ENCODE results near the gene PITPNM2.

The PITPNM2 gene

GRCh38 chr12:123145211-123145610, 5.7 kb downstream of the PITPNM2 start:
- no peak for DNase-seq (ENCODE audit: low read depth in 2 of 3, low spot score in 2 of 3)

DNA sequence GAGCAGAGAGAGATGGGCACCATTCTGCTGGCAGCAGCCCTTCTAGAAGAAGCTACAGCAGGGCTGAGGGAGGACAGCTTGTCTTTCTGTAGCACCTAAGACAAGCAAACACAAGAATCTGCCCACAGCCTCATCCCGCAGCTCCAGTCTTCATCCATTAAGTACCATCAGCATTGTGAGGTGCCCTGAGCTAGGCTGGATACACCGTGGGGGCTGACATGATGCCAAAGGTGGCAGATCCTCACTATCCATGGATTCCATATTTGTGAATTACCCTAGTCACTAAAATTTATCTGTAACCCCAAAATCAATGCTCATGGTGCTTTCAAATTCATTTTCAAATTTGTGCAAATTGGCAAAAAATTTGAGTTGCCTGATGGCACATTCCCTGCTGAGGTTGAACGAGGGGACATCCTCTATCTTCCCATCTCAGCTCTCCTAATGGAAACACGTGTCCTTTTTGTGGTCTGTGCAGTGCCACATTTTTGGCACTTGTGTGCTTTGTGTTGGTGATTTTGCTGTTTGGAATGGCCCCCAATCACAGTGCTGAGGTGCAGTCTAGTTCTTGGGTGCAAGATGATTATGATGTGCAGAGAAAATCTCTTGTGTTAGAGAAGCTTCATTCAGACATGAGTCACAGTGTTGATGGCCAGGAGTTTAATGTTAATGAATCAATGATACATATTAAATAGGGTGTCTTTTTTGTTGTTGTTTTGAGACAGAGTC, 7.0 kb downstream of the PITPNM2 start:
- DNase-seq (ENCODE audit: low read depth in 2 of 3, low spot score in 2 of 3): no peak

- DNase-seq (ENCODE audit: low read depth in 2 of 3, low spot score in 2 of 3): no peak
Observed at GRCh38 chr12:123142921-123143735, 7.8 kb downstream of the PITPNM2 start.

DNA sequence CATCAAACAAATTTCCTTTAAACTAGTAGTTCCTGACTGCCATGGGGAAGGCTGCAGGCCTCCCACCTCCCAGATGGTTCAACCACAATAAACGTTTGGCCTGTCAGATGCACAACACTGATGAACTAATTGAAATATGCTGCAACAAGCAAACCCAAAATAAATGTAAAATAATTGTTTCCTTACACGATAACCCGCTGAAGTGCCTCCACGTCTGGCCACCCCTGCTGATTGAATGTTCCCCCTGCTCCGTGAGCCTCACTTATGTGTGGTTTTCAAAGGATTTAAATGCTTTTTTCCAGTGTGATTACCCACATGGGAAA, 8.4 kb downstream of the PITPNM2 start:
- no peak for DNase-seq (ENCODE audit: low read depth in 2 of 3, low spot score in 2 of 3)

DNA sequence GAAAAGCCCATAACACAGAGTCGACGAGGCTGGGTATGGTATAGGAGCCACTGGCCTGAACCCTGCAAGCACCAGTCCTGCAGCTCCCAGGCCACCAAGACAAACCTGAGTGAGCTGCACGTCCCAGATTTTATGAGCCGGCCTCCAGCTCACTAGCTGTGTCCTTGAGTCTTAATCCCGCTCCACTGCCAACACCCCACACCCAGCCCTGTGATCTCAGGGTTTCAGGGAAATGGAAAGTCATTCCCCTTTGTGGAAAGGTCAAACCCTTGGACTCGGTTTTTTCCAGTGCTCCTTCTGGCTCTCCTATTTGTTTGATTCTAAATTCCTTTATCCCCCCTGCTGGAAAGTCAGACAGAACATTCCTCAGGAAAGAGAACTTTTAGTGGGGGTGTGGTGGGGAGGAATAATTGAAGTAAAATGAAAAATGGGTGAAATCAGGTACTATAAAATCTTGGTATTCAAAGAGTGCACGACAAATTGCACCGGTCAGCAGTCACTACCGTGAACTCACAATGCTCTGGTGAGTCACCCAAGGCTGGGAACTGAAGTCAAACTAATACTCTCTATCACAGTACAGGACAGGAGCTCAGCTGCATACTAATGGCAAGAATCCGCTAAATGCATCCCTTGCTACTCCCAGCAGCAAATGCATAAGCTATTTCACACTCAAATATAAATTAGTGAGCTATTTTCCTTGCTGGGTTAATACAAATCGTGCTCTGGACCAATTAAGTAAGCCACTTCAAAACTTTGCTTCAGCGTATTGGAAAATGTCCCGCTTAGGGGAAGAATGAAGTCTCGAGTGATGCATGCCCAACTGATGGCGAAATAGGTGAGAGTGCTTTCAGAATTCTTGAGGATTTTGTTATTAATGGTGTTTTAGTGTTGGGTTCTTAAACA, 9.0 kb downstream of the PITPNM2 start:
- no peak for DNase-seq (ENCODE audit: low read depth in 2 of 3, low spot score in 2 of 3)

GRCh38 chr12:123140676-123141614, 9.9 kb downstream of the PITPNM2 start:
- DNase-seq (ENCODE audit: low read depth in 2 of 3, low spot score in 2 of 3): no peak

DNA sequence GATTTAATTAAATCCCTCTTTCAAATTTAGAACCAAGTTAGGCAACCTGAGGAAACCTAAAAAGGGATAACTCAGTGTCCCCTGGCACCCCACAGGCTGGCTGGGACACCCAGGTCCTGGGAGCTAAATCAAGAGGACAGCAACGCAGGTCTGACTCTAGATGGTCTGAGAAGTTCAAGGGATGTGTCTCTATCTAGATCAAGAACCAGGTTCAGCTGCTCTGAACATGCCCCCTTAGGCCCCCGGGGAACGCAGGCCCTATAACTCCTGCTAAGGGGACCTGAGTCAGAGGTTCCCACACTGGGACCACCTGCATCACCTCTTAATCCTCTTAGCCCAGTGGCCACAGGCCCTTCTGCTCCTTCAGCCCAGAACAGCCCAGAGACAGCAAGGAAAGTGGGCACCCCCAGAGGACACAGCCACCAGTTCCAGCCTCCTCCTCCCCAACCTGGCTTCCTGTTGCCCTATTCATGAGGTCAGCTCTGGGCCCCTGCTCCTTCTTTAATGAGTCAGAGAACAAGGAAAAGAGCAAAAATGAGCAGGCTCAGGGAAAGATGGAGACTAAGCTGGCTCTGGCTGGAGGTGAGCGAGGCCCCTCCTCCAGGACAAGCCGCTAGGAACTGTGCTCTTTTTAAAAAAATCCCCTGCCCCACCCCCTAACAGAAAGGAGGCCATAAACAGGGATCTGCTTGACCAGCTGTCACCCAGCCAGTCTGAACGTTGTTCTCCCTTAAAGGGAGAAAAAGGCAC, 10.8 kb downstream of the PITPNM2 start:
- DNase-seq (ENCODE audit: low read depth in 2 of 3, low spot score in 2 of 3): no peak

DNA sequence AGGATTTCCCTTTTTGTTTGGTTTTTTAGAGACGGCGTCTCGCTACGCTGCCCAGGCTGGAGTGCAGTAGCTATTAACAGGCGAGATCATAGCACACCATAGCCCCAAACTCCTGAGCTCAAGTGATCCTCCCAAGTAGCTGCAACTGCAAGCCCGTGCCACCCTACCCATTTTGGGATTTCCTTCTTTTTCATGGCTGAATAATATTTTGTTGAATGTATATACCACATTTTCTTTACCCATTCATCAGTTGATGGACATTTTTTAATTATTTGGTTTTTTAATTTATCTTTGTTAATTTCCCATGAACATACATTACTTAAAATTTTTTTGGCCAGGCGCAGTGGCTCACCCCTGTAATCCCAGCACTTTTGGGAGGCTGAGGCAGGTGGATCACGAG, 15.2 kb downstream of the PITPNM2 start:
- DNase-seq (ENCODE audit: low read depth in 2 of 3, low spot score in 2 of 3): no peak

- no peak for DNase-seq (ENCODE audit: low read depth in 2 of 3, low spot score in 2 of 3)
Observed at GRCh38 chr12:123134826-123135225, 16.1 kb downstream of the PITPNM2 start.

DNA sequence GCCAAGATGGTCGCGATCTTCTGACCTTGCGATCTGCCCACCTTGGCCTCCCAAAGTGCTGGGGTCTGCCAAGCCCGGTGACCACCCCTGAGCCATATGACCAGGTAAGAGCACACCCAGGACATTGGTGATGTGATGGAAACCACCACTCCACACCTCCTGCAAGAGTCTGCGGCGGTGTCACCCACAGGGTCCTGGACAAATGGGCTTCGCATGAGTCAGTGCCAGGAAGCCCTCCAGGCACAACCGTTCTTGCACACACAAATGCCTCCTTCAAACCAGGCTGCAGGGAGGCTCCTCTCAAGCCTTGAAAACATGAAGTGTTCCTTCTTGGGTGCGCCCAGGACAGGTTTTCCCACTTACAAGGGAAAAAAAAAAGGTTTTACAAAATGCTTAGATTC, 16.6 kb downstream of the PITPNM2 start:
- no peak for DNase-seq (ENCODE audit: low read depth in 2 of 3, low spot score in 2 of 3)

DNA sequence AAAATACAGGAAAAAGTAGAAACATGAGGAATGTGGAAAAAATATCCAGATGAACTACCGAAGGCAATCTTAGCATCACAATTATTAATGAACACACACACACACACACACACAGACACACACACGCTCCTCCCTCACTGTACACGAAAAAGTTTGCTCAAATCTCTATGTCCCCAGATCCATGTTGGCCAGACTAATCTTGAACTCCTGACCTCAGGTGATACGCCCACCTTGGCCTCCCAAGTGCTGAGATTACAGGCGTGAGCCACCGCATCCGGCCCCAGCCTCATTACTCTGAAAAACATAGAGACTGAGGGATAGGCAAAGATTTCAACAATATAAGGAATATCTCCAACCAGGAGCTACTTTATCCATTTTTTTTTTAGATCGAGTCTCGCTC, 17.2 kb downstream of the PITPNM2 start:
- no peak for DNase-seq (ENCODE audit: low read depth in 2 of 3, low spot score in 2 of 3)

- no peak for DNase-seq (ENCODE audit: low read depth in 2 of 3, low spot score in 2 of 3)
Observed at GRCh38 chr12:123132951-123133619, 17.8 kb downstream of the PITPNM2 start.

DNA sequence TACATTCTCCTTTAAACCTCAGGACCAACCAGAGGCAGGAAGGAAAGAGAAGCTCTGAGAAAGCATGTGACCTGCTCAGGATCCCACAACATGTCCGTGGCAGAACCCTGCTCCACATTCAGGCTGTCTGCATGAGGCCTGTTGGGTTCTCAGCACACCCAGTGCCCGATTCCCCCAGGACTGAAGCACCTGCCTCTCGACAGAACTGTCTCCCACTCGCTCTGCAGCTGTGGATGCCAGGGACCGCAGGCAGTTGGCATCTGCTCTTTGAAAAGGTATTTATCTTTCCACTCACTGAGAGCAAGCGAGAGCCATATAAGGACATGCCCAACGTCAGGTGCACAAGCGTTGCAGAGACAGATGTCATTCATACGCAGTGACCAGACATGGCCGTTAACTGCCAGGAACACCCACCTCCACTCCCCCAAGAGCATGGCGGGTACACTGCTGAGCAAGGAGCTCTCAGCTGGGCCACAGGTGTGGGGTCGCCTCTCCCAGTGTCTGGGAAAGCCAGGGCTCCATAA, 18.9 kb downstream of the PITPNM2 start:
- DNase-seq (ENCODE audit: low read depth in 2 of 3, low spot score in 2 of 3): no peak

- no peak for DNase-seq (ENCODE audit: low read depth in 2 of 3, low spot score in 2 of 3)
Observed at GRCh38 chr12:123131291-123131832, 19.5 kb downstream of the PITPNM2 start.

DNA sequence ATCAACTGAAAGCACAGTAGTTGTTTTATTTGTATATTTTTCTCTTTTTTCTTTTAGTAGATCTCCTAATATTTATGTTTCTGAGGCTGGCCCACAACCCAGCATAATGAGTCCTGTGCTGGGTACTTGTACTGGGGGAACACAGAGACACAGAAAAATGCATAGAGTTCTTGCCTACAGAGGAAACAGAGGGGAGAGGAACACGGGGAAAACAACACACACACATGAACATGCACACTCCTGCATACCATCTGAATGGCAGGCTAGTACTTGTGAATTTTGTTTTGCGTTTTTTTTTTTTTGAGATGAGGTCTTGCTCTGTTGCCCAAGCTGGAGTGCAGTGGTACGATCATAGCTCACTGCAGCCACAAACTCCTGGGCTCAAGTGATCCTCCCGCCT, 21.3 kb downstream of the PITPNM2 start:
- no peak for DNase-seq (ENCODE audit: low read depth in 2 of 3, low spot score in 2 of 3)

DNA sequence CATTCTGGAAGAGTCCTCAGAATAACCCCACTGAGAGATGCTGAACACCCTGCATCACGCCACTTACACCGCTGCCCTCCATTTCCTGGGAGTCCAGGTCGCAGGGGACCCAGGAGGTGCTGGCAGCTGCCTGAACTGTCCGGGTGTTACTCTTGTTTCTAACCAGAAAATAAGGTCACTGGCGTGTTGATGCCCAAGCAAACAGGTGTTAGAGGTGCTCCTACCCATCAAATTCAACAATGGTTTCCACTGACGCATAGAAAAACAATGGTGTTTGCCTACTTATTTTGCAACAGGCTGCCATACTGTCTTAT, 23.8 kb downstream of the PITPNM2 start:
- no peak for DNase-seq (ENCODE audit: low read depth in 2 of 3, low spot score in 2 of 3)

DNA sequence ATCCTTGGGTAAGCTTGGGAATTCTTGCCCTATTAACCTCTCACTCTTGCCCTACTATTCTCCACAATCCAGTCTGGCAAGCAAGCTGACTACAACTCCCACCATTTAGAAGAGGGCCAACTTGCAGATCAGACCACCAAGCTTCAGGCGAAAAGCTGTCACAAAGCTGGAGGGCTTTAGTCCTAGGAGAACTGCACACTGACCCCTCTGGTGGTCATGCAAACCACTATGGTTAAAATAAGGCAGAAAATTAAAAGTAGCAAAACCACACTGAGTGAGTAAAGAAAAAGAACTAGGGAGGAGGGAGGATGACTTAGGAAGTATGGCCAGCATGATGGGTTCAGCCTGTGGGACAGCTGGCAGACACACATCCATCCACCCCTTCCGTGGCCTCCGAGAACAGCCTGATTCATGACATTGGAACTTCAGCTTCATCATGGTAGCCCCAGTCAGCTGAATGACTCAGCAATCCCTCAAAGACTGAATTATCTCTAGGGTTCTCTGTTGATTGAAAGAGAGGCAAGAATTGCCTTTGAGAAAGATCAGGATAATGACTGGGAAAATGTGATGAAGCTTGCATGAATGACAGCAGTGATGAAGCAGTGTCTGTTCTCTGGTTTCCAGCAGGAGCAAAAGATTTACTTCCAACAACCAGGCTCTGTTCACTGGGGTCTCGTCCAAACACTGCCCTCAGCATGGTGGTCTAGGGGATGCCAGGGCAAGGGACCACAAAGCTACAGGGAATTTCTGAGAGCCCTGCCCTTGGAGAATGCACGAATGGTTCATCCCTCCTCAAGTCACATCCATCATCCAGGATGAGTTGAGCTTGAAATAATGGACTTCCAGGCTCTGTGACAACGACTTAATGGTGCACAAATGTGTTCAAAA, 24.4 kb downstream of the PITPNM2 start:
- DNase-seq (ENCODE audit: low read depth in 2 of 3, low spot score in 2 of 3): no peak

DNA sequence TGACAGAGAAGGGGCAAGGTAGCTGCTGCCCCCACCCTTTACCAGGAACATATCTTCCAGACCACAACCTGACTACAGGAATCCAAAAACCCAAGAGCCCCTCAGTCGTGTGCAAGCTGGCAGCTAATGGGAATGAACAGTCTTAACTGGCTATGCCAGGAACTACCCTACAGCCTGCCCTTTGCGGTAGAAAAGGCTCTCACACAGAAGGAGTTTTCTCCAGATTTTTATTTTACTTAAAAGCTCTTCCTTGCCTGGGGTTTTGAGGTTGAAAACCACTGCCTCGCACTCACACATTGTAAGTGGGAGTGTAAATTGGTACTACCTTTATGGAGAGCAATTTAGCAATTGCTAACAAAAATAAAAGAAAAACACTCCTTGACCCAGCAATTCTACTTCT, 28.3 kb downstream of the PITPNM2 start:
- no peak for DNase-seq (ENCODE audit: low read depth in 2 of 3, low spot score in 2 of 3)
